Spleen (tissue), 7 donors: ENCODE measurements around the gene DNASE1L2.

Experiments used
- CTCF ChIP-seq, 11 experiments: fragments of 200-600 bp in 7 of 11; fragments of 450-650 bp in 4 of 11; sonication (generic) in 4 of 11; IDR thresholded peaks in 8 of 11; conservative IDR thresholded peaks in 3 of 11; 1 replicate in 7 of 11; 2 replicates in 4 of 11; pipeline versions ENCODE4 v1.4.0 to v1.8.0; 2016 to 2021; ENCODE audit warnings: antibody characterized with exemption in 11 of 11, inconsistent platforms in 4 of 11, mild to moderate bottlenecking in 1 of 11
- POLR2AphosphoS5 ChIP-seq, 3 donors: sonication (generic); formaldehyde crosslinking; IDR thresholded peaks; one replicate each; pipeline ENCODE4 v1.5.1; 2017; ENCODE audit warnings: antibody characterized with exemption in 3 of 3
- donor health status: DM: no; HTN: no; CAD: no; lungs with moderate emphysema.
- donor health status: DM: no; HTN: no; CAD: no.
- donor health status: DM: no; HTN: no; CAD: no.

- TF ChIP-seq CTCF (IDR thresholded peaks at IDR 0.05 in 8 of 11, conservative IDR thresholded peaks at IDR 0.05 in 3 of 11) = no peak
- no peak for TF ChIP-seq POLR2AphosphoS5 (IDR thresholded peaks at IDR 0.05)
These were observed 428 bp upstream of the DNASE1L2 start for GRCh38 chr16:2235695-2236336.
